Measurements from ENCODE around the gene LPCAT4.

DNA sequence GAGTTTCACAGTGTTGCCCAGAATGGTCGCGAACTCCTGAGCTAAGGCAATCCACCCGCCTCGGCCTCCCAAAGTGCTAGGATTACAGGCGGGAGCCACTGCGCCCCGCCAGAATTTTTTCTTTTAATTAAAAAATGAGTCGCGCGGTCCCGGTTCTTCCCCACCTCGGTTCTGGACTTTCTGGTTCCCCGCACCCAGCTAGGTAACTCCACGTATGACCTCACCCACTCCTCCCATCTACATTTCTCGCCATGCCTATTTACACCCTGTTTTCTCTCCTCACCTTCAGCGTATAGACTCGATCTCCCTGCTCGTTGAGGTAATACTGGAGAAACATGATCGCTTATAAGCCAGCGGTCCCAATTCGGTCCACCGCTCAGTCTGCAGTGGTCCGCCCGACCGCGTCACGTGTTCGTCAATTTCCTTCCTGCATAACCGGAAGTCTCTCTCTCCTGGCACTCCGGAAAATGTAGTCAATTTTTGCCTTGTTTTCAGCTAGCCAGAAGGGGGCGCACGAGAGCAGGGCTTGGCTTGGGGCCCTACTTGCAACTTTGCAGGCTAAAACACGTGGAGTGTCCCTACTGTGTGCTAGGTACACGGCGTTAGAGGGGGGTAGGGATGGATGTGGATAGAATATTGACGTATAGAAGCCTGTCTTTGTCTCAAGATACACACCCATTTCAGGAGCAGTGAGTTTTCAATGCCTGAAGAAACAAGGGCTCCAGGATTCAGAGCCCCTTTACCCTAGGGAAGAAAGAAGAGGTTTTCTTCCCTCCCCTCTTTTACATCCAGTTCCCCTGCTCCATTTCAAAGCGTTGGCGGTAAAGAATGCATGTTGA, 24.0 kb downstream of the LPCAT4 start, which contains the start of the genes NOP10 and NUTM1:
- no peak for TF ChIP-seq EZH2 (IDR thresholded peaks at IDR 0.05; ENCODE audit: low read depth)
- TF ChIP-seq, protein P1, sequence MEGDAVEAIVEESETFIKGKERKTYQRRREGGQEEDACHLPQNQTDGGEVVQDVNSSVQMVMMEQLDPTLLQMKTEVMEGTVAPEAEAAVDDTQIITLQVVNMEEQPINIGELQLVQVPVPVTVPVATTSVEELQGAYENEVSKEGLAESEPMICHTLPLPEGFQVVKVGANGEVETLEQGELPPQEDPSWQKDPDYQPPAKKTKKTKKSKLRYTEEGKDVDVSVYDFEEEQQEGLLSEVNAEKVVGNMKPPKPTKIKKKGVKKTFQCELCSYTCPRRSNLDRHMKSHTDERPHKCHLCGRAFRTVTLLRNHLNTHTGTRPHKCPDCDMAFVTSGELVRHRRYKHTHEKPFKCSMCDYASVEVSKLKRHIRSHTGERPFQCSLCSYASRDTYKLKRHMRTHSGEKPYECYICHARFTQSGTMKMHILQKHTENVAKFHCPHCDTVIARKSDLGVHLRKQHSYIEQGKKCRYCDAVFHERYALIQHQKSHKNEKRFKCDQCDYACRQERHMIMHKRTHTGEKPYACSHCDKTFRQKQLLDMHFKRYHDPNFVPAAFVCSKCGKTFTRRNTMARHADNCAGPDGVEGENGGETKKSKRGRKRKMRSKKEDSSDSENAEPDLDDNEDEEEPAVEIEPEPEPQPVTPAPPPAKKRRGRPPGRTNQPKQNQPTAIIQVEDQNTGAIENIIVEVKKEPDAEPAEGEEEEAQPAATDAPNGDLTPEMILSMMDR (conservative IDR thresholded peaks at IDR 0.05), result peak; percentile 93
